Adipocyte (in vitro differentiated cells): ENCODE results near the gene ESAM.

Experiments used
- DNase-seq: peaks from one replicate; pipeline ENCODE4 v3.0.0-alpha.2; 2015; ENCODE audit warnings: low read depth
- H3K27me3 ChIP-seq: replicated peaks from 2 replicates; pipeline ENCODE4 v1.7.0; 2013; ENCODE audit warnings: mild to moderate bottlenecking, low read length, moderate library complexity; ENCODE audit not compliant: control insufficient read depth, insufficient read depth
- H3K36me3 ChIP-seq: 2 replicates; pipeline ENCODE4 v1.7.0; 2013; ENCODE audit warnings: low read length, mild to moderate bottlenecking, moderate library complexity; ENCODE audit not compliant: control insufficient read depth, insufficient read depth, severe bottlenecking
- H3K4me1 ChIP-seq: 2 replicates; pipeline ENCODE4 v1.7.0; 2013; ENCODE audit warnings: mild to moderate bottlenecking, low read length, moderate library complexity; ENCODE audit not compliant: control insufficient read depth, insufficient read depth
- H3K4me3 ChIP-seq: 2 replicates; pipeline ENCODE4 v1.7.0; 2013; ENCODE audit warnings: mild to moderate bottlenecking, low read length, moderate library complexity
- H3K9ac ChIP-seq: 2 replicates; pipeline ENCODE4 v1.7.0; 2013; ENCODE audit warnings: mild to moderate bottlenecking, low read length, moderate library complexity
- H3K9me3 ChIP-seq: 2 replicates; pipeline ENCODE4 v1.7.0; 2013; ENCODE audit warnings: mild to moderate bottlenecking, low read length, moderate library complexity; ENCODE audit not compliant: control insufficient read depth

ESAM gene

GRCh38 chr11:124751391-124751740, 10.7 kb downstream of the ESAM start:
- Histone ChIP-seq H3K36me3 (no peaks in the 10 kb centered on the region), H3K9ac (no peak overlapping the region), H3K9me3 (no peaks in the 10 kb centered on the region), H3K27me3 (peaks cover 73% of the 10 kb centered on the region), H3K4me1 (peaks cover 8% of the 10 kb centered on the region), H3K4me3 (no peak overlapping the region)
- no peak for DNase-seq

DNA sequence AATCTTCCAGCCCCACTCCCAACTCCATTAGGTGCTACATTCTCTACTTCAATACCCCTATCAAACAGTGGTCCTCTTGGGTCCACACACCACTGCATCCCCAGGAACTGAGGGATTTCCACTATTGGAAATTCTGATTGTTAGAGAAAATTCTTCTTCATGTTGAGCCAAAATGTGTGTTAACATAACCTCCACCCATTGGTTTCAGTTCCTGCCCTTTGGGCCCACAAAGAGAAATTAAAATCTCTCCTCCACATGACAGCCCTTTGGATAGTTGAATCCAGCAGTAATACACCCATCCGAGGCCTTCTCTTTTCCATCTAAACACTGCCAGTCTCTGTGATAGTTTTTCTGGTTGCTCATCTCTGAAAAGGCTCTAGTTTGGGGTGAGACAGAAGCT, 12.2 kb downstream of the ESAM start:
- DNase-seq, result no peak
- Histone ChIP-seq H3K4me3 (no peak overlapping the region), H3K27me3 (peaks cover 82% of the 10 kb centered on the region), H3K9me3 (no peaks in the 10 kb centered on the region), H3K9ac (no peak overlapping the region), H3K4me1 (peaks cover 11% of the 10 kb centered on the region), H3K36me3 (no peaks in the 10 kb centered on the region)

DNA sequence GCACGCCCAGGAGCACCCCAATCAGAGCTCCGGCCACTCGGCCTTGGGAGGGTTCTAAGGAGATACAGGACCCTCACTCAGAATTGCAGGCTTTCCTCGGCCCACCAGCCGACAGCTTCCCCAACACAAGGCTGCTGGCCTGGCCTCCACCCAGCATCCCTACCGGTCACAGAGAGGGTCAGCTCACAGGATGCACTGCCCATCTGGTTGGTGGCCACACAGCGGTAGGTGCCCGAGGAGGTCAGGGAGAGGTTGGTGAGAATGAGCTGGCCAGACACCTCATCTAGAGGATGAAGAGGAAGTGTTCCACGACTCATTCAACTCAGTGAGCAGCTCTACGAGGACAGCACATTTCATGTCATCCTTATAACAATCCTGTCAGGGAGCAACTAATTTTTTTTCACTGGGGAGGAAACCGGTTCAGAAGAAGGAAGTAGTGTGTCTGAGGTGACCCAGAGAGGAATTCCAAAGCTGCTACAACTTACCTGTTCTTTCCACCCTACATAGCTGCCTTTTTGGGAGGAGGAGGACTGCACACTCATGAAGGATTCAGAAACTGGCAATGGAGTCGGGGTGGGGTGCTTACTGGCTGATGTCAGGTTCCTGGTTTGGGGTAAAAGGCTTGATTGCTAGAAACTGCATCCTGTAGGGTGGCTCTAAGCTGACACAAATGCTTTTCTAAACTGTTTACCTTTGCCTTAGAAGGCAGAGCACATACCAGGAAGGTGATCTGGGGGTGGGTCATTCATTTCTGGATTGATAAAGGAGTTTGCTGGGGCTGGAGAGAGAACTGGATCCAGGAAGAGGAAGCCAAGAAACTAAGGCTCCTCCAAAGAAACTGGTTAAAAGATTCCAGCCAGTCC, 13.4 kb downstream of the ESAM start:
- Histone ChIP-seq H3K4me1 (peaks cover 8% of the 10 kb centered on the region), H3K27me3 (peaks cover 87% of the 10 kb centered on the region), H3K9me3 (no peaks in the 10 kb centered on the region), H3K9ac (no peak overlapping the region), H3K4me3 (no peak overlapping the region), H3K36me3 (no peaks in the 10 kb centered on the region)
- no peak for DNase-seq

- H3K9me3 ChIP-seq, result no peaks in the 10 kb centered on the region
- H3K36me3 ChIP-seq, result no peaks in the 10 kb centered on the region
- DNase-seq, result no peak
- no peak overlapping the region for H3K4me3 ChIP-seq
- H3K4me1 ChIP-seq, result peaks cover 8% of the 10 kb centered on the region
- H3K9ac ChIP-seq, result no peak overlapping the region
- peaks cover 87% of the 10 kb centered on the region for H3K27me3 ChIP-seq
These were observed 14.0 kb downstream of the ESAM start for GRCh38 chr11:124748100-124748418.

DNA sequence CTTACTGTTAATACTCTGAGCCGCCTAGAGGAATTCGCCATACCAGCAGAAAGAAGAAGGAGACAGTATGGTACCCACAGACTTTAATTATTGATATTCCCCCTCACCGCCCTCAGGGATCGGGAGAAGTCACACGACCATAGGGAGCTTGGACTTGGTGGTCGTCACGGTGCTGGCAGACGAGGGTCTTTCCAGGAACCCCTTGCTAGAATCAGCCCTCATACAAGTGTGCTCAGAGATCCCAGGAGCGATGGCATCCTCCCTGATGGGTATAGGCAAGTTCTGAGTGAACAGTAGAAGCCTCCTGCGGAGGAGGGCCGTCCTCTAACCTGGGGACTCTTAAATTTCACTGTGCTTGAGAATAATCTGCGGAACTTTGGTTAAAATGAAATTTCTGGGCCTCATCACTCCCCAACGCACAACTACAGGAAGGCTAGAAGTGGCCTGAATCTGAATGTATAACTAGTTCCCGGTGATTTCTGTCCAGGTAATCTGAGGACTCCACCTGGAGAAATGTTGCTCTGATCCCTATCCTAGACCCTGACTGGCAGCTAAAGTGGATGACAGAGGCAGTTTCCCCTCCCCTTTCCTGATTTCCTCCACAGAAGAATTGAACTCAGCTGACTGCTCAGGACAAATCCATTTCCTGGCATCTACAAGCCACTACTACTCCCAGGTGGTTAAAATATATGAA, 14.5 kb downstream of the ESAM start:
- Histone ChIP-seq H3K4me1 (peaks cover 8% of the 10 kb centered on the region), H3K4me3 (no peak overlapping the region), H3K36me3 (no peaks in the 10 kb centered on the region), H3K27me3 (peaks cover 88% of the 10 kb centered on the region), H3K9me3 (no peaks in the 10 kb centered on the region), H3K9ac (no peak overlapping the region)
- DNase-seq, result no peak

DNA sequence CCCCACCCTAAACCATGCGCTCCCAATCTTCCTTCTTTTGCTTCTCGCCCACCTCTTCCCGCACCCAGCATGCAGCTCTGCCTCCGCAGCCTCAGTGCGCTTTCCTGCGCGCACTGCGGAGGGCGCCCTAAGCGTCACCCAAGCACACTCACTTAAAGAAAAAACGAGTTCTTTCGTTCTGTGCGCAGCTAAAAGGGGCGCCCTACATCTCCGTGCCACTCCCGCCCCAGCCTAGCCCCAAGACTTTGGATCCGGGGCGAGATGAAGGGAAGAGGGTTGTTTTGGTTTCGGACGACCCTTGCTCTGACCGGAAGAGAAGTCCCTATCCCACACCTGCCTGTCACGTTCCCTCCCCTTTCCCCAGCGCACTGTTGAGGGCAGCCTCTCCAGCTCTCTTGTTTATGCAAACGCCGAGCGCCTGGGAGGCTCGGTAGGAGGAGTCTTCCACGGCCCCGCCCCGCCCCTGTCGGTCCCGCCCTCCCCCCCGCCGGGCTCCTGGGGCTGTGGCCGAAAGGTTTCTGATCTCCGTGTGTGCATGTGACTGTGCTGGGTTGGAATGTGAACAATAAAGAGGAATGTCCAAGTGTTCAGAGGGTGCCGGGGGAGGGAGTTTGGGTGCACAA, 15.4 kb downstream of the ESAM start:
- Histone ChIP-seq H3K36me3 (no peaks in the 10 kb centered on the region), H3K4me3 (peak overlapping the region; percentile 81), H3K27me3 (peaks cover 88% of the 10 kb centered on the region), H3K4me1 (peaks cover 8% of the 10 kb centered on the region), H3K9ac (peak overlapping the region; percentile 49), H3K9me3 (no peaks in the 10 kb centered on the region)
- DNase-seq, result peak; percentile 58

- Histone ChIP-seq H3K4me3 (peak overlapping the region; percentile 81), H3K9me3 (no peaks in the 10 kb centered on the region), H3K27me3 (peaks cover 88% of the 10 kb centered on the region), H3K9ac (peak overlapping the region; percentile 49), H3K36me3 (no peaks in the 10 kb centered on the region), H3K4me1 (peaks cover 8% of the 10 kb centered on the region)
- DNase-seq, result no peak
These were observed 16.1 kb downstream of the ESAM start for GRCh38 chr11:124745835-124746620.

DNA sequence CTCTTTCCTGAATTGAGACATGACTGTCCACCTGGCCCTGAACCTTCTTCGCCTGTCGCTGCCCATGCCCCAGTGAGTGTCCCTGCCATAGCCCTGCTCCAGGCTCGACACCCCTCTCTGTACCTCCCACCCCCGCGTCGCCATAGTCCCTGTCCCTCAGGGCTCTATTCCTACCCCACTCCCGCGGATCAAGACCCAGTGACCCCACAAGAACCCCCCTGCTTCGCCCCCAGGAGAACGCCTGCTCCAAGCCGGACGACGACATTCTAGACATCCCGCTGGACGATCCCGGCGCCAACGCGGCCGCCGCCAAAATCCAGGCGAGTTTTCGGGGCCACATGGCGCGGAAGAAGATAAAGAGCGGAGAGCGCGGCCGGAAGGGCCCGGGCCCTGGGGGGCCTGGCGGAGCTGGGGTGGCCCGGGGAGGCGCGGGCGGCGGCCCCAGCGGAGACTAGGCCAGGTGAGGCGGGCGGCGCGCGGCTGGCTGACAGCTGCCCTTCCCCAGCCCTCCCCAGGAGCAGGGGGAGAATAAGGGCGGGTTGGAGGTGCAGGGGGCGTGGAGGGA, 16.7 kb downstream of the ESAM start:
- H3K27me3 ChIP-seq, result peaks cover 90% of the 10 kb centered on the region
- H3K4me3 ChIP-seq, result no peak overlapping the region
- H3K9me3 ChIP-seq, result no peaks in the 10 kb centered on the region
- no peaks in the 10 kb centered on the region for H3K36me3 ChIP-seq
- peaks cover 8% of the 10 kb centered on the region for H3K4me1 ChIP-seq
- no peak overlapping the region for H3K9ac ChIP-seq
- DNase-seq, result no peak

DNA sequence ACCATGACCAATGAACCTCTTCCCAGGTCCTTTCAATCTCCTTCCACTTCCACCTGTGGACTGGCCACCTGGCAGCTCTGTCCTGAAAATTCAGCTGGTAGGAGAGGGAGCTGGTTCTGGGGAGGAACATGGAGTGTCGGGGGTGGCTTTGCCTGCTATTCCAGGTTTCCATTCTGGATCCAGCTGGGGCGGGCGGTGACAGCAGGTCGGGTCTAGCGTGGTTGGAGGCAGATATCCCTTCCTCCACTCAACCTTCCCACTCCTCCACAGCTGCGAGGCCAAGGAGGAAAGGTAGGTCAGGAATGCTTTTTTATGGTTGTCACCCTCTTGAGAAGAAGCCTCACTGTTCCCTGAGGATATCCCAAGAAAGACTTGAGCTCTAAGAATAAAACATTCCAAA, 19.0 kb downstream of the ESAM start:
- Histone ChIP-seq H3K36me3 (no peaks in the 10 kb centered on the region), H3K4me3 (no peak overlapping the region), H3K4me1 (peaks cover 13% of the 10 kb centered on the region), H3K27me3 (peaks cover 91% of the 10 kb centered on the region), H3K9me3 (no peaks in the 10 kb centered on the region), H3K9ac (no peak overlapping the region)
- no peak for DNase-seq

- Histone ChIP-seq H3K9me3 (no peaks in the 10 kb centered on the region), H3K27me3 (peaks cover 93% of the 10 kb centered on the region)
These were observed 19.5 kb downstream of the ESAM start for GRCh38 chr11:124742555-124742954.

More at GRCh38 chr11:124742555-124742954, 19.5 kb downstream of the ESAM start:
- peaks cover 13% of the 10 kb centered on the region for H3K4me1 ChIP-seq
- H3K36me3 ChIP-seq, result no peaks in the 10 kb centered on the region
- no peak overlapping the region for H3K9ac ChIP-seq
- DNase-seq, result no peak
- no peak overlapping the region for H3K4me3 ChIP-seq
